Left renal cortex interstitium (tissue), 4 donors: ENCODE measurements around the gene PJA1. TPM values are rescaled to one million over a fixed set of nuclear protein-coding genes. Genes with fewer than 3 reads are reported as not detected.

Source experiments
- DNase-seq, 4 donors: peaks; one replicate each; pipeline ENCODE4 v3.0.0-alpha.2; 2013; ENCODE audit warnings: low read depth in 4 of 4, low spot score in 2 of 4, missing footprints in 1 of 4
- polyA plus RNA-seq, 4 donors: library from polyadenylated mRNA; unstranded; fragments of 120-200 nt; gene quantifications; one replicate each; pipeline ENCODE4 v1.2.1, GENCODE V29; 2013; ENCODE audit not compliant: insufficient read length in 4 of 4

Gene PJA1
- 100 to 1,000 TPM in 1 of 4 donors, 10 to 100 TPM in 3; 88.6 to 112 (median 96.4) TPM for polyA plus RNA-seq

GRCh38 chrX:69165087-69165651 lies at the start of gene PJA1:
PJA1 (minus strand) TSS chrX:69165453; CDS start chrX:69163073, 2,380 bp downstream.
- peak in 1 of 4 donors; percentile 47 for DNase-seq

GRCh38 chrX:69214463-69214862 lies 49.2 kb upstream of the PJA1 start:
- DNase-seq: no peak

GRCh38 chrX:69211701-69212100 lies 46.4 kb upstream of the PJA1 start:
- DNase-seq: no peak

- DNase-seq: no peak
Observed at GRCh38 chrX:69210581-69210980, 45.3 kb upstream of the PJA1 start.

- peak in 1 of 4 donors; percentile 42 for DNase-seq
Observed at GRCh38 chrX:69207216-69207615, 42.0 kb upstream of the PJA1 start.

GRCh38 chrX:69203638-69204037 lies 38.4 kb upstream of the PJA1 start:
- DNase-seq: no peak

GRCh38 chrX:69197690-69198089 lies 32.4 kb upstream of the PJA1 start:
- DNase-seq: no peak

- DNase-seq: no peak
Observed at GRCh38 chrX:69196666-69197065, 31.4 kb upstream of the PJA1 start.

- no peak for DNase-seq
Observed at GRCh38 chrX:69195810-69196209, 30.6 kb upstream of the PJA1 start.

GRCh38 chrX:69195192-69195591 lies 29.9 kb upstream of the PJA1 start:
- no peak for DNase-seq

- DNase-seq: no peak
Observed at GRCh38 chrX:69192603-69193002, 27.4 kb upstream of the PJA1 start.

- DNase-seq: peak in 1 of 4 donors; percentile 55
Observed at GRCh38 chrX:69189576-69190371, 24.5 kb upstream of the PJA1 start.

- DNase-seq: no peak
Observed at GRCh38 chrX:69186651-69187050, 21.4 kb upstream of the PJA1 start.

- DNase-seq: no peak
Observed at GRCh38 chrX:69185886-69186285, 20.6 kb upstream of the PJA1 start.

GRCh38 chrX:69185141-69185540 lies 19.9 kb upstream of the PJA1 start:
- no peak for DNase-seq

GRCh38 chrX:69182818-69183380 lies 17.6 kb upstream of the PJA1 start:
- DNase-seq: no peak

GRCh38 chrX:69179380-69179911 lies 14.2 kb upstream of the PJA1 start:
- DNase-seq: no peak

GRCh38 chrX:69178592-69178991 lies 13.3 kb upstream of the PJA1 start:
- no peak for DNase-seq

- DNase-seq: no peak
Observed at GRCh38 chrX:69177511-69178162, 12.4 kb upstream of the PJA1 start.

- no peak for DNase-seq
Observed at GRCh38 chrX:69176053-69176452, 10.8 kb upstream of the PJA1 start.

- no peak for DNase-seq
Observed at GRCh38 chrX:69173906-69174305, 8.7 kb upstream of the PJA1 start.
